HFFc6 (cell line): ENCODE results near the gene PRG2. TPM values are rescaled to one million over a fixed set of nuclear protein-coding genes. Genes with fewer than 3 reads are reported as not detected.

Source experiments
- DNase-seq: peaks from one replicate; pipeline ENCODE4 v3.0.0-alpha.2; 2018
- H3K27ac Mint-ChIP-seq: 2 replicates; pipeline ENCODE4 v1.8.0; 2020; ENCODE audit warnings: mild to moderate bottlenecking, mixed read lengths
- H3K27me3 Mint-ChIP-seq: 2 replicates; pipeline ENCODE4 v1.8.0; 2021; ENCODE audit warnings: mild to moderate bottlenecking, moderate library complexity, mixed read lengths; ENCODE audit not compliant: insufficient read depth
- H3K36me3 Mint-ChIP-seq: 2 replicates; pipeline ENCODE4 v1.8.0; 2021; ENCODE audit warnings: low read depth, mixed read lengths
- H3K4me1 Mint-ChIP-seq: 2 replicates; pipeline ENCODE4 v1.8.0; 2020; ENCODE audit warnings: low read depth, mixed read lengths
- H3K4me3 Mint-ChIP-seq: 2 replicates; pipeline ENCODE4 v1.8.0; 2020; ENCODE audit warnings: mild to moderate bottlenecking, moderate library complexity, mixed read lengths
- H3K9me3 Mint-ChIP-seq: 2 replicates; pipeline ENCODE4 v1.8.0; 2020; ENCODE audit warnings: mild to moderate bottlenecking, mixed read lengths
- CTCF ChIP-seq: fragments of 200-600 bp; sonication (generic); IDR thresholded peaks from 2 replicates; pipeline ENCODE4 v1.5.0; 2021; ENCODE audit warnings: antibody characterized with exemption, mild to moderate bottlenecking
- total RNA-seq, 6 experiments: library from RNA; stranded (reverse); fragmentation: NEBNext Ultra II Directional; extraction: Animal tissue kit (Norgen Biotek cat#: 25700); gene quantifications; 2 replicates in 1 of 6; 3 replicates in 5 of 6; pipeline ENCODE4 v1.2.3, GENCODE V29; 2021

PRG2 gene
- total RNA-seq, 6 experiments from 2014 or later, result not detected

- DNase-seq, result peak; percentile 87
- no peaks in the 10 kb centered on the region for H3K9me3 Mint-ChIP-seq
- peaks cover 41% of the 10 kb centered on the region for H3K4me1 Mint-ChIP-seq
- no peak overlapping the region for H3K4me3 Mint-ChIP-seq
- no peaks in the 10 kb centered on the region for H3K36me3 Mint-ChIP-seq
- TF ChIP-seq CTCF, result no peak
- peaks cover 9% of the 10 kb centered on the region for H3K27me3 Mint-ChIP-seq
- peak overlapping the region; percentile 72 for H3K27ac Mint-ChIP-seq
Observed at GRCh38 chr11:57432714-57433163, 42.3 kb upstream of the PRG2 start.

DNA sequence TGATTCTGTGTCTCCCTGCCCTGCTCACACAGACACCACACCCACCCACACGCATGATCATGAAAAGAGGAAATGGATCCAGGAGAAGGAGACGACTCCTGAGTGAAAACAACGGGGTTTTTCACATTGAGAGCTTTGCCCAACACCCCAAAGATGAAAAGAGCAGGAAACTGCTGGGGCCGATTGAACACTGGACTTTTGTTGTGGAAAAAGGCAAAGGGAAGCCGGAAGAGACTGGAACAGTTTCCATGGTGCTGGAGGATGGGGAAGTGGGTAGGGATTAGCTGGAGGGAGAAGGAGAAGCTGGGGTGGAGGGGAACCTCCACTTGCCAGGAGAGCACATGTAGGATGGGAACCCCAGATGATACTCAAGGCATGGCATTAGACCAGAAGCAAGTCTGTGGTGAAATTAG, 41.7 kb upstream of the PRG2 start:
- no peak for DNase-seq
- H3K9me3 Mint-ChIP-seq, result no peaks in the 10 kb centered on the region
- no peak for TF ChIP-seq CTCF
- no peak overlapping the region for H3K4me3 Mint-ChIP-seq
- peaks cover 47% of the 10 kb centered on the region for H3K4me1 Mint-ChIP-seq
- no peaks in the 10 kb centered on the region for H3K36me3 Mint-ChIP-seq
- peak overlapping the region; percentile 25 for H3K27ac Mint-ChIP-seq
- H3K27me3 Mint-ChIP-seq, result peaks cover 9% of the 10 kb centered on the region

DNA sequence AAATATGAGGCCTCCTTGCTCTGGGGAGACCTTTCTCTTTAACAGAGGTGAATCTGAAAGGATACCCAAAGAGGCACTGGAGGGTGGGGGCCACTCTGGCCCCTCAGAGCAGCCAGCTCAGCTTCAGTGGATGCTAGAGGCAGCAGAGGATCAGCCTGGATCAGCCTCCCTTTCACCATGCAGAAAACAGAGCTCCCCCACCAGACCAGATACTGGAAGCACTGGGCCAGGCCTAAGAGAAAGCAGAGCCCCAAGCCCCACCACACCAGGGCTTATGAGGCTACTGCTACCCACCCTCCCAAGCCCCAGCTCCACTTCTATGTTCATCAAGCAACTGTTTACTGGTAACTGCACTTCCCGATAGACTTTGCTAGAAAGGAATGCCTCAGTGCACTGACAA, 40.5 kb upstream of the PRG2 start:
- Mint-ChIP-seq H3K4me1 (peaks cover 58% of the 10 kb centered on the region), H3K27me3 (peaks cover 6% of the 10 kb centered on the region), H3K36me3 (no peaks in the 10 kb centered on the region), H3K4me3 (no peak overlapping the region), H3K27ac (no peak overlapping the region), H3K9me3 (no peaks in the 10 kb centered on the region)
- DNase-seq, result no peak
- no peak; the same call in 1 of the 2 replicates for TF ChIP-seq CTCF

DNA sequence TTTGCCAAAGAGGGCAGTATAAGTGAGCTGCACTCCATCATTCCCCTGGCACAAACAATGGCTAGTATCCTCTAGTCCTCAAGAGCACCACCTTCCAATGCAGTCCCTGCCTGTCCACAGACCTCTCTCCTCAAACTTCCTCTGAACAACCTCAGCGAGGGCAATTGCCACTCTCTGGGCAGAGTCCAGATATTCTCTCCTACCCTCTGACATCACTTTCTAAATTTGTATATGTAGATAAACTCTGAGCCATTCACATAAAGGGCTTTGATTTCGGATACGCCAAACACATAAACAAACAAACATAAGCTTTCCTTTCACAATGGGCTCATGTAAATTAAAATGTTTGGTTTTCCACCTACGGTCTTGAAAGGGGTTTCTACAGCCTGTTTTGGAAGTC, 39.5 kb upstream of the PRG2 start:
- H3K27ac Mint-ChIP-seq, result no peak overlapping the region
- peaks cover 62% of the 10 kb centered on the region for H3K4me1 Mint-ChIP-seq
- H3K36me3 Mint-ChIP-seq, result no peaks in the 10 kb centered on the region
- no peak for DNase-seq
- no peaks in the 10 kb centered on the region for H3K9me3 Mint-ChIP-seq
- H3K27me3 Mint-ChIP-seq, result peaks cover 6% of the 10 kb centered on the region
- H3K4me3 Mint-ChIP-seq, result no peak overlapping the region
- no peak for TF ChIP-seq CTCF

GRCh38 chr11:57428643-57429042, 38.2 kb upstream of the PRG2 start:
- peaks cover 6% of the 10 kb centered on the region for H3K27me3 Mint-ChIP-seq
- DNase-seq, result no peak
- no peaks in the 10 kb centered on the region for H3K36me3 Mint-ChIP-seq
- H3K4me3 Mint-ChIP-seq, result no peak overlapping the region
- TF ChIP-seq CTCF, result no peak
- no peak overlapping the region for H3K27ac Mint-ChIP-seq
- H3K9me3 Mint-ChIP-seq, result no peaks in the 10 kb centered on the region
- H3K4me1 Mint-ChIP-seq, result peaks cover 58% of the 10 kb centered on the region

- H3K4me1 Mint-ChIP-seq, result peaks cover 48% of the 10 kb centered on the region
- peak overlapping the region; percentile 85 for H3K4me3 Mint-ChIP-seq
- no peaks in the 10 kb centered on the region for H3K36me3 Mint-ChIP-seq
- H3K9me3 Mint-ChIP-seq, result no peaks in the 10 kb centered on the region
- TF ChIP-seq CTCF, result no peak
- no peak for DNase-seq
- H3K27me3 Mint-ChIP-seq, result peaks cover 6% of the 10 kb centered on the region
- H3K27ac Mint-ChIP-seq, result peak overlapping the region; percentile 95
Observed at GRCh38 chr11:57427727-57428082, 37.3 kb upstream of the PRG2 start.
